Bronchial smooth muscle cell (primary cell): Measurements from ENCODE around the gene CP. TPM values are rescaled to one million over a fixed set of nuclear protein-coding genes. Genes with fewer than 3 reads are reported as not detected.

Experiments used
- total RNA-seq: library from RNA; depleted of rRNA; stranded (reverse); fragments of >200 nt; gene quantifications from 2 replicates; pipeline ENCODE4 v1.2.1, GENCODE V29; 2014

CP gene
- 0.52 TPM in 1 of 2 replicates, not detected in the other for total RNA-seq

DNA sequence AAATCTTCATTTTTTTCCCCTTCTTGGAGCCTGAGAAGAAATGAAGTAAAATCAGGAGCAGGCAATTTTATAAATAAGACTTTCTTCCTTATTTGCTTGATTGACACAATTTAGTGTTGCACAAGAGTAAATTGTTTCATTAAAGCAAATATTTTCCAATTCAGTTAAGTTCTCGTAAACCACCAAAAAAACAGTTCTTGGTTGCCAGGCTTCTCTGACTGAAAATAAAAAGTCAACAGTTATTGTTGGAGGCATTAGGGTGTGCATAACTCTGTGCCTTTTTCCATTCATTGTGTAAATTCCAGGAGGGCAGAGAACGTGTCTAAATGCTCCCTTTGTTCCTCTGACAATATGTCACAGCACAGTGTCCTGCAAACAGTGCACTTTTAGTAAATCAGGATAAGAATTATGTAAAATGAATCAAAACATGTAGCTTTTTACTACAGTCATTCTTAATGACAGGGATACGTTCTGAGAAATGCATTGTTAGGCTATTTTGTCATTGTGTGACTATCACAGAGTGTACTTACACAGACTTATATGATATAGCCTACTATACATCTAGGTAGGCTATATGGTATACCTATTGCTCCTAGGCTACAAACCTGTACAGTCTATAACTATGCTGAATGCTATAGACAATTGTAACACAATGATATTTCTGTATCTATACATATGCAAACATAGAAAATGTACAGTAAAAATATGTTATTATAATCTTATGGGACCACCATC is at the start of gene CP:
TSS of gene CP (minus strand) at position 47 of the 735 bp plus-strand sequence. CDS start at position 10, 37 bp downstream.

DNA sequence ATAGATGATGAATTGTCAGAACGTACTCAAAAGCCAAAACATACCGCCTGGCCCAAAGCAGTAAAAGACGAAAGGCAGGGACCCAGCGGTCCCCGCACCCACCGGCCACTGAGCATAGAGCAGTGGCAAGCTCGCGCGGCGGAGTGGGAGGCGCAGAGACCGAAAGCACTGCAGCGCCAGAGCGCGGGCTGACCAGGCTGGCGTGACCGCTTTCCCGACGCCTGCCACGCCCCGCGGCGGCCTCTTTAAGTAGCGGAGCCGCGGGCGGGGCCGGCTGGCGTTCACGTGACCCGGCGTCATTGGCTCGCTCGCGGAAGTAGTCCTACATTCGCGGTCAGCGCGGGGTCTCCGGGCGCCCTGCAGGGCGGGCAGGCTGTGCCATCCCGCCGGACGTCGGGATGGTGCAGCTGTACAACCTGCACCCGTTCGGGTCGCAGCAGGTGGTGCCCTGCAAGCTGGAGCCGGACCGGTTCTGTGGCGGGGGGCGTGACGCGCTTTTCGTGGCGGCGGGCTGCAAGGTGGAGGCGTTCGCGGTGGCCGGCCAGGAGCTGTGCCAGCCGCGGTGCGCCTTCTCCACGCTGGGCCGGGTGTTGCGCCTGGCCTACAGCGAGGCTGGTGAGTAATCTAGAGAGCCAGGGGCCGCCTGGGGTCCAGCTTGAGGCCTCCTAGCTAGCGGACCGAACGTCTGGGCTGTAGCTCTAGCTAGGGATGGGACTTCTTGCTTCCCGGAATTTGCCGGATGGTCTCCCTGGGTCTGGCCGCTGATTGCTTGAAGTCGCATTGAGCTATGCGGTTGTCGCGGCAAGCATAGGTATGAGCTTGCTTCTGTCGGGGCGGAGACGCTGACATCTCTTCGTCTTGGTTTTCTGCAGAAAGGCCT is 92.1 kb downstream of the CP start, which contains the start of gene HPS3:
TSS of gene HPS3 (plus strand) at position 313 of the 880 bp plus-strand sequence. CDS start at position 399, 86 bp downstream.

Other genes with a start within 250 kb of the CP start
- gene GYG1, start 230.3 kb downstream of the CP start, total RNA-seq, result 26.2 and 38.5 TPM in 2 replicates
- gene HLTF, start 135.3 kb downstream of the CP start, total RNA-seq, result 27.7 and 40.2 TPM in 2 replicates
- 19.1 and 23.6 TPM in 2 replicates for gene HPS3, start 92.2 kb downstream of the CP start, total RNA-seq
- gene TM4SF18, start 111.8 kb upstream of the CP start, total RNA-seq, result under 0.01 TPM in 1 of 2 replicates, not detected in the other
- 59.8 and 183 TPM in 2 replicates for gene TM4SF1, start 155.8 kb upstream of the CP start, total RNA-seq